Neural progenitor cell (in vitro differentiated cells): ENCODE results near the gene NCAM1.

Source experiments
- EZH2 ChIP-seq: fragments of 200-600 bp; sonication (generic); IDR thresholded peaks from 2 replicates; pipeline ENCODE4 v1.6.1; 2017; ENCODE audit warnings: antibody characterized with exemption, mild to moderate bottlenecking, moderate library complexity
- EZH2phosphoT487 ChIP-seq: fragments of 200-600 bp; sonication (generic); IDR thresholded peaks from 2 replicates; pipeline ENCODE4 v1.6.1; 2017; ENCODE audit warnings: antibody characterized with exemption
- TF ChIP-seq, protein P1 (sequence below): fragments of 200-600 bp; sonication (generic); IDR thresholded peaks from 2 replicates; pipeline ENCODE4 v1.5.1; 2017; ENCODE audit warnings: antibody characterized with exemption, mild to moderate bottlenecking

DNA sequence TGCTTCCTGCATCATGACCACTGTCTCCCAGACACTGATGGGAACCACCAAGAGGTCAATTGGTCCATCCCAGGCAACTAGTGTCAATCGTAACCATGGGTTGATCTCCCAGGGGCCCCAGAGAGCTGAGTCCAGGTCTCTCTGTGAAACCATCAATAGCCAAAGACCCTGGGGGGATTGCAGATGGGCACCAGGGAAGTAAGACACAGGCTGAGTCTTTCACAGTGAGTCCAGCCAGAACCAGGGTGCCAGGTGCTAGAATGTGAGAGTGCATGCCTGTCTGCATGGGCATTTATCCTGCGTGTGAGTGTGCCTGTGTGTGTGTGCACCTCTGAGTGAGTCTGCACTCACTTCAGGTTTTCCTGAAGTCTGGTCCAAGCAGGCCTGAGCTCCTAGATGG, 307.9 kb downstream of the NCAM1 start:
- TF ChIP-seq, protein P1, sequence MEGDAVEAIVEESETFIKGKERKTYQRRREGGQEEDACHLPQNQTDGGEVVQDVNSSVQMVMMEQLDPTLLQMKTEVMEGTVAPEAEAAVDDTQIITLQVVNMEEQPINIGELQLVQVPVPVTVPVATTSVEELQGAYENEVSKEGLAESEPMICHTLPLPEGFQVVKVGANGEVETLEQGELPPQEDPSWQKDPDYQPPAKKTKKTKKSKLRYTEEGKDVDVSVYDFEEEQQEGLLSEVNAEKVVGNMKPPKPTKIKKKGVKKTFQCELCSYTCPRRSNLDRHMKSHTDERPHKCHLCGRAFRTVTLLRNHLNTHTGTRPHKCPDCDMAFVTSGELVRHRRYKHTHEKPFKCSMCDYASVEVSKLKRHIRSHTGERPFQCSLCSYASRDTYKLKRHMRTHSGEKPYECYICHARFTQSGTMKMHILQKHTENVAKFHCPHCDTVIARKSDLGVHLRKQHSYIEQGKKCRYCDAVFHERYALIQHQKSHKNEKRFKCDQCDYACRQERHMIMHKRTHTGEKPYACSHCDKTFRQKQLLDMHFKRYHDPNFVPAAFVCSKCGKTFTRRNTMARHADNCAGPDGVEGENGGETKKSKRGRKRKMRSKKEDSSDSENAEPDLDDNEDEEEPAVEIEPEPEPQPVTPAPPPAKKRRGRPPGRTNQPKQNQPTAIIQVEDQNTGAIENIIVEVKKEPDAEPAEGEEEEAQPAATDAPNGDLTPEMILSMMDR, result no peak
- TF ChIP-seq EZH2phosphoT487, result no peak
- no peak for TF ChIP-seq EZH2
